Measurements from ENCODE around the gene RYK. TPM values are rescaled to one million over a fixed set of nuclear protein-coding genes. Genes with fewer than 3 reads are reported as not detected.

RYK gene
- total and polyA plus RNA-seq, 2 donors (not counting 3 experiments of a cell fraction or from before 2014, with no cell fraction given), result 23.8 to 48.3 TPM

GRCh38 chr3:134299185-134299887, 48.7 kb upstream of the RYK start:
- DNase-seq (ENCODE audit: low read depth, low spot score), result peak; percentile 22
- no peak overlapping the region for H3K9ac ChIP-seq (replicated peaks; ENCODE audit: extremely low read depth, insufficient read depth, low read length)
- no peak overlapping the region for H3K4me3 ChIP-seq (replicated peaks in 1 of 3; ENCODE audit: insufficient read depth in 1 of 3, low read depth in 1 of 3, low read length in 3 of 3)
- dilution Hi-C loops (cut with MboI; ENCODE audit: extremely low pct_ligation_motif_present, low sequenced_read_pairs) (no loop called here), intact Hi-C loops (cut with micrococcal nuclease) (loop anchor here (1.0 kb wide), 2 partner anchors 86 to 369 kb away; no protein-coding TSS in a partner anchor)
- H3K9me3 ChIP-seq (replicated peaks; ENCODE audit: control insufficient read depth, insufficient read depth, low read length), result no peaks in the 10 kb centered on the region
- CTCF ChIA-PET, result interaction anchor here (0.6 to 5.8 kb wide), 9 partner anchors 41 to 481 kb away, joined by 3 to 64 read pairs (median 4); no protein-coding TSS in a partner anchor
- H3K4me2 ChIP-seq (ENCODE audit: insufficient read depth, low read length), result no peak overlapping the region
- no peaks in the 10 kb centered on the region for H3K4me1 ChIP-seq (ENCODE audit: control insufficient read depth, extremely low read depth, insufficient read depth, low read length)
- no peaks in the 10 kb centered on the region for H3K9me1 ChIP-seq (replicated peaks; ENCODE audit: control insufficient read depth, extremely low read depth, insufficient read depth, low read length)
- POLR2A ChIA-PET, result interaction anchor here (0.6 kb wide), 1 partner anchor 368 kb away, joined by 3 read pairs; no protein-coding TSS in a partner anchor
- no peak for FAIRE-seq
- H2AFZ ChIP-seq (ENCODE audit: low read depth, low read length), result peak overlapping the region; percentile 7
- H3K79me2 ChIP-seq (ENCODE audit: control insufficient read depth, insufficient read depth, low read length), result no peaks in the 10 kb centered on the region
- peaks cover 0 to 3% of the 10 kb centered on the region in 2 experiments for H3K27me3 ChIP-seq (ENCODE audit: control insufficient read depth in 2 of 2, insufficient read depth in 2 of 2, low read length in 2 of 2)
- H3K27ac ChIP-seq (ENCODE audit: insufficient read depth, low read depth, low read length), result no peak overlapping the region
- no peaks in the 10 kb centered on the region for H3K36me3 ChIP-seq (ENCODE audit: control insufficient read depth in 2 of 2, extremely low read depth in 1 of 2, insufficient read depth in 2 of 2, low read length in 2 of 2)
- no TSS peak for BruUV-seq (replicated peaks)
- no peak for TF ChIP-seq GATA2 (IDR thresholded peaks at IDR 0.05; ENCODE audit: insufficient read depth, insufficient read length, low read depth, low read length)
- no peak for TF ChIP-seq EZH2 (IDR thresholded peaks at IDR 0.05; ENCODE audit: borderline replicate concordance, low read depth, low read length, severe bottlenecking)
- TF ChIP-seq CTCF (IDR thresholded peaks at IDR 0.05; ENCODE audit: extremely low read depth in 1 of 2, insufficient read depth in 1 of 2, low read depth in 1 of 2, low read length in 2 of 2), result no peak
- no peak for TF ChIP-seq POLR2A (IDR thresholded peaks at IDR 0.05; ENCODE audit: low read depth, low read length)
- no peak for TF ChIP-seq FOS (IDR thresholded peaks at IDR 0.05; ENCODE audit: borderline replicate concordance, insufficient read depth, low read length)
- TF ChIP-seq MAX (IDR thresholded peaks at IDR 0.05; ENCODE audit: insufficient read depth, insufficient read length), result no peak
- TF ChIP-seq MYC (IDR thresholded peaks at IDR 0.05; ENCODE audit: low read depth, low read length), result no peak
- no peak for TF ChIP-seq JUN (IDR thresholded peaks at IDR 0.05; ENCODE audit: borderline replicate concordance, insufficient read depth, insufficient read length, low read depth)
- TF ChIP-seq POLR2AphosphoS5 (IDR thresholded peaks at IDR 0.05; ENCODE audit: insufficient read depth, low read depth, low read length), result no peak
- no peaks in the 10 kb centered on the region for H4K20me1 ChIP-seq (replicated peaks; ENCODE audit: control insufficient read depth, extremely low read depth, insufficient read depth, low read length)

Measured in endothelial cell of umbilical vein (primary cell).